ENCODE results near the gene ARHGAP33.
A peak's percentile ranks its signal among the peaks of the same experiment; 100 is the strongest.

The ARHGAP33 gene

GRCh38 chr19:35796645-35797542 lies 21.5 kb downstream of the ARHGAP33 start:
- no peaks in the 10 kb centered on the region for H3K36me3 ChIP-seq (ENCODE audit: control insufficient read depth in 4 of 4, insufficient read depth in 4 of 4, low read length in 3 of 4)
- DNase-seq, result peak in 1 of 3 donors; percentile 10
- no peak overlapping the region for H3K27ac ChIP-seq (ENCODE audit: insufficient read depth in 1 of 2, low read depth in 1 of 2, low read length in 2 of 2, poor library complexity in 1 of 2, severe bottlenecking in 2 of 2)
- peaks cover 0 to 9% (median 4%) of the 10 kb centered on the region in 4 experiments for H3K4me1 ChIP-seq (ENCODE audit: control extremely low read depth in 1 of 4, control insufficient read depth in 4 of 4, insufficient read depth in 4 of 4, low read length in 3 of 4)
- H3K4me3 ChIP-seq (ENCODE audit: control insufficient read depth in 1 of 7, extremely low read depth in 1 of 7, insufficient read depth in 4 of 7, low read depth in 2 of 7, low read length in 6 of 7), result peak overlapping the region in 2 of 7 experiments; percentile 5 to 52
- peaks cover 0 to 5% (median 4%) of the 10 kb centered on the region in 5 experiments for H3K9me3 ChIP-seq (ENCODE audit: control extremely low read depth in 1 of 5, control insufficient read depth in 4 of 5, insufficient read depth in 2 of 5, low read depth in 1 of 5, low read length in 4 of 5)
- 26% methylated on average over 28 of the region's 39 CpGs for WGBS (ENCODE audit: insufficient coverage)
- ChIA-PET CTCF (no interaction called here), POLR2A (interaction anchor here (0.6 to 0.7 kb wide), 2 partner anchors 63 to 170 kb away, joined by 3 to 4 read pairs; no protein-coding TSS in a partner anchor)
- H3K27me3 ChIP-seq (replicated peaks in 2 of 5; ENCODE audit: control insufficient read depth in 4 of 5, insufficient read depth in 5 of 5, low read length in 4 of 5), result peaks cover 2 to 35% (median 11%) of the 10 kb centered on the region in 5 experiments

- POLR2A ChIA-PET, result no interaction called here
Observed at GRCh38 chr19:35797663-35798062, 22.3 kb downstream of the ARHGAP33 start.

GRCh38 chr19:35801828-35802227 lies 26.5 kb downstream of the ARHGAP33 start:
- Histone ChIP-seq H3K4me3 (ENCODE audit: control insufficient read depth in 1 of 7, extremely low read depth in 1 of 7, insufficient read depth in 4 of 7, low read depth in 2 of 7, low read length in 6 of 7) (no peak overlapping the region), H3K4me1 (ENCODE audit: control extremely low read depth in 1 of 4, control insufficient read depth in 4 of 4, insufficient read depth in 4 of 4, low read length in 3 of 4) (peaks cover 0 to 21% (median 15%) of the 10 kb centered on the region in 4 experiments), H3K36me3 (ENCODE audit: control insufficient read depth in 4 of 4, insufficient read depth in 4 of 4, low read length in 3 of 4) (no peaks in the 10 kb centered on the region), H3K9me3 (ENCODE audit: control extremely low read depth in 1 of 5, control insufficient read depth in 4 of 5, insufficient read depth in 2 of 5, low read depth in 1 of 5, low read length in 4 of 5) (peaks cover 0 to 16% (median 5%) of the 10 kb centered on the region in 5 experiments), H3K27me3 (replicated peaks in 2 of 5; ENCODE audit: control insufficient read depth in 4 of 5, insufficient read depth in 5 of 5, low read length in 4 of 5) (peaks cover 0 to 20% (median 3%) of the 10 kb centered on the region in 5 experiments), H3K27ac (ENCODE audit: insufficient read depth in 1 of 2, low read depth in 1 of 2, low read length in 2 of 2, poor library complexity in 1 of 2, severe bottlenecking in 2 of 2) (no peak overlapping the region)
- WGBS (ENCODE audit: insufficient coverage), result 100% methylated on average over 1 of the region's 3 CpGs
- ChIA-PET CTCF (interaction anchor here (1.1 to 1.5 kb wide), 2 partner anchors 16 to 18 kb away, joined by 3 to 6 read pairs; no protein-coding TSS in a partner anchor), POLR2A (no interaction called here)
- peak in 1 of 3 donors; percentile 6 for DNase-seq

More at GRCh38 chr19:35797663-35798062, 22.3 kb downstream of the ARHGAP33 start:
- no peak overlapping the region for H3K27ac ChIP-seq (ENCODE audit: insufficient read depth in 1 of 2, low read depth in 1 of 2, low read length in 2 of 2, poor library complexity in 1 of 2, severe bottlenecking in 2 of 2)
- H3K4me1 ChIP-seq (ENCODE audit: control extremely low read depth in 1 of 4, control insufficient read depth in 4 of 4, insufficient read depth in 4 of 4, low read length in 3 of 4), result peaks cover 0 to 9% (median 4%) of the 10 kb centered on the region in 4 experiments
- peaks cover 0 to 10% (median 5%) of the 10 kb centered on the region in 5 experiments for H3K9me3 ChIP-seq (ENCODE audit: control extremely low read depth in 1 of 5, control insufficient read depth in 4 of 5, insufficient read depth in 2 of 5, low read depth in 1 of 5, low read length in 4 of 5)
- 17% methylated on average over 15 of the region's 15 CpGs for WGBS (ENCODE audit: insufficient coverage)
- CTCF ChIA-PET, result no interaction called here
- DNase-seq, result peak in 1 of 3 donors; percentile 19
- H3K27me3 ChIP-seq (replicated peaks in 2 of 5; ENCODE audit: control insufficient read depth in 4 of 5, insufficient read depth in 5 of 5, low read length in 4 of 5), result peaks cover 2 to 35% (median 11%) of the 10 kb centered on the region in 5 experiments
- H3K36me3 ChIP-seq (ENCODE audit: control insufficient read depth in 4 of 4, insufficient read depth in 4 of 4, low read length in 3 of 4), result no peaks in the 10 kb centered on the region
- peak overlapping the region in 2 of 7 experiments; percentile 11 to 52 for H3K4me3 ChIP-seq (ENCODE audit: control insufficient read depth in 1 of 7, extremely low read depth in 1 of 7, insufficient read depth in 4 of 7, low read depth in 2 of 7, low read length in 6 of 7)

GRCh38 chr19:35805526-35806102 lies 30.2 kb downstream of the ARHGAP33 start:
- Histone ChIP-seq H3K27ac (ENCODE audit: insufficient read depth in 1 of 2, low read depth in 1 of 2, low read length in 2 of 2, poor library complexity in 1 of 2, severe bottlenecking in 2 of 2) (no peak overlapping the region), H3K27me3 (replicated peaks in 2 of 5; ENCODE audit: control insufficient read depth in 4 of 5, insufficient read depth in 5 of 5, low read length in 4 of 5) (peaks cover 0 to 2% (median 0%) of the 10 kb centered on the region in 5 experiments), H3K9me3 (ENCODE audit: control extremely low read depth in 1 of 5, control insufficient read depth in 4 of 5, insufficient read depth in 2 of 5, low read depth in 1 of 5, low read length in 4 of 5) (peaks cover 0 to 16% (median 5%) of the 10 kb centered on the region in 5 experiments), H3K36me3 (ENCODE audit: control insufficient read depth in 4 of 4, insufficient read depth in 4 of 4, low read length in 3 of 4) (no peaks in the 10 kb centered on the region), H3K4me3 (ENCODE audit: control insufficient read depth in 1 of 7, extremely low read depth in 1 of 7, insufficient read depth in 4 of 7, low read depth in 2 of 7, low read length in 6 of 7) (no peak overlapping the region), H3K4me1 (ENCODE audit: control extremely low read depth in 1 of 4, control insufficient read depth in 4 of 4, insufficient read depth in 4 of 4, low read length in 3 of 4) (peaks cover 0 to 13% (median 10%) of the 10 kb centered on the region in 4 experiments)
- POLR2A ChIA-PET, result no interaction called here
- CTCF ChIA-PET, result no interaction called here
- no peak for DNase-seq
- 48% methylated on average over 3 of the region's 5 CpGs for WGBS (ENCODE audit: insufficient coverage)

GRCh38 chr19:35806597-35806996 lies 31.2 kb downstream of the ARHGAP33 start:
- no peak overlapping the region for H3K4me3 ChIP-seq (ENCODE audit: control insufficient read depth in 1 of 7, extremely low read depth in 1 of 7, insufficient read depth in 4 of 7, low read depth in 2 of 7, low read length in 6 of 7)
- 96% methylated on average over 18 of the region's 18 CpGs for WGBS (ENCODE audit: insufficient coverage)
- H3K36me3 ChIP-seq (ENCODE audit: control insufficient read depth in 4 of 4, insufficient read depth in 4 of 4, low read length in 3 of 4), result no peaks in the 10 kb centered on the region
- ChIA-PET CTCF (no interaction called here), POLR2A (no interaction called here)
- H3K4me1 ChIP-seq (ENCODE audit: control extremely low read depth in 1 of 4, control insufficient read depth in 4 of 4, insufficient read depth in 4 of 4, low read length in 3 of 4), result peaks cover 0 to 13% (median 10%) of the 10 kb centered on the region in 4 experiments
- no peak for DNase-seq
- peaks cover 0 to 3% (median 2%) of the 10 kb centered on the region in 5 experiments for H3K27me3 ChIP-seq (replicated peaks in 2 of 5; ENCODE audit: control insufficient read depth in 4 of 5, insufficient read depth in 5 of 5, low read length in 4 of 5)
- H3K9me3 ChIP-seq (ENCODE audit: control extremely low read depth in 1 of 5, control insufficient read depth in 4 of 5, insufficient read depth in 2 of 5, low read depth in 1 of 5, low read length in 4 of 5), result peaks cover 0 to 14% (median 3%) of the 10 kb centered on the region in 5 experiments
- no peak overlapping the region for H3K27ac ChIP-seq (ENCODE audit: insufficient read depth in 1 of 2, low read depth in 1 of 2, low read length in 2 of 2, poor library complexity in 1 of 2, severe bottlenecking in 2 of 2)

- no peak for DNase-seq
- Histone ChIP-seq H3K27me3 (replicated peaks in 2 of 5; ENCODE audit: control insufficient read depth in 4 of 5, insufficient read depth in 5 of 5, low read length in 4 of 5) (peaks cover 0 to 10% (median 3%) of the 10 kb centered on the region in 5 experiments), H3K9me3 (ENCODE audit: control extremely low read depth in 1 of 5, control insufficient read depth in 4 of 5, insufficient read depth in 2 of 5, low read depth in 1 of 5, low read length in 4 of 5) (peaks cover 0 to 7% (median 0%) of the 10 kb centered on the region in 5 experiments), H3K27ac (ENCODE audit: insufficient read depth in 1 of 2, low read depth in 1 of 2, low read length in 2 of 2, poor library complexity in 1 of 2, severe bottlenecking in 2 of 2) (no peak overlapping the region), H3K36me3 (ENCODE audit: control insufficient read depth in 4 of 4, insufficient read depth in 4 of 4, low read length in 3 of 4) (no peaks in the 10 kb centered on the region), H3K4me3 (ENCODE audit: control insufficient read depth in 1 of 7, extremely low read depth in 1 of 7, insufficient read depth in 4 of 7, low read depth in 2 of 7, low read length in 6 of 7) (no peak overlapping the region), H3K4me1 (ENCODE audit: control extremely low read depth in 1 of 4, control insufficient read depth in 4 of 4, insufficient read depth in 4 of 4, low read length in 3 of 4) (peaks cover 0 to 13% (median 10%) of the 10 kb centered on the region in 4 experiments)
- POLR2A ChIA-PET, result no interaction called here
- CTCF ChIA-PET, result interaction anchor here (1.9 kb wide), 1 partner anchor 12 kb away, joined by 7 read pairs; no protein-coding TSS in a partner anchor
- WGBS (ENCODE audit: insufficient coverage), result 100% methylated on average over 3 of the region's 5 CpGs
Observed at GRCh38 chr19:35807633-35808032, 32.3 kb downstream of the ARHGAP33 start.
